GM21619 (cell line): ENCODE measurements around the gene PIH1D1.

Source experiments
- ATAC-seq: cut with Tn5 transposase; IDR thresholded peaks from one replicate; pipeline ENCODE4 v1.9.1; 2021; ENCODE audit not compliant: unreplicated experiment

The PIH1D1 gene

GRCh38 chr19:49451430-49452181, at the start of gene PIH1D1:
Gene PIH1D1, minus strand, starts transcription at chr19:49451814. Its CDS starts 240 bp downstream, at chr19:49451574.
- peak; percentile 51 for ATAC-seq

GRCh38 chr19:49499030-49499670, 47.5 kb upstream of the PIH1D1 start:
- ATAC-seq, result no peak

DNA sequence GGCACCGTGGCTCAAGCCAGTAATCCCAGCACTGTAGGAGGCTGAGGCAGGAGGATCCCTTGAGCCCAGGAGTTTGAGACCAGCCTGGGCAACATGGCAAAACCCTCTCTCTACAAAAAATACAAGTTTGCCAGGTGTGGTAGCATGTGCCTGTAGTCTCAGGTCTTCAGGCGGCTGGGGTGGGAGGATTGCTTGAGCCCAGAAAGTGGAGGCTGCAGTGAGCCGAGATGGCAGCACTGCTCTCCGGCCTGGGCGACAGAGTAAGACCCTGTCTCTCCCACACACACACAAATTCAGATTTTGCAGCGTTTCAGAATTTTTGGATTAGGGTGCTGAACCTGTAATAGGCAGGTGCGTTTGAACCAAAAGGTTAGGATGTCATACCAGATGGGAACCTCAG, 46.9 kb upstream of the PIH1D1 start:
- no peak for ATAC-seq

DNA sequence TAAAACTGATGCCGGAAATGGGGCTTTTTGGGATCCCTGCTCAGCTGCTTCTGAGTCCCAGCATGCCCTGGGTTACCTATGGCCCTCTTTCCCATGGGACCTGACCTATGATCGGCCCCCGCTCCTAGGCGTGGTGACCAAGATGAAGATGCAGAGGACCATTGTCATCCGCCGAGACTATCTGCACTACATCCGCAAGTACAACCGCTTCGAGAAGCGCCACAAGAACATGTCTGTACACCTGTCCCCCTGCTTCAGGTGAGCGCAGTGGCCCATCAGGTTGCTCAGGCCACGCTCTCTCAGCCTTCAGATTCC, 46.1 kb upstream of the PIH1D1 start:
- no peak for ATAC-seq

GRCh38 chr19:49497047-49497788, 45.6 kb upstream of the PIH1D1 start:
- no peak for ATAC-seq

GRCh38 chr19:49496574-49497008, 45.0 kb upstream of the PIH1D1 start:
- no peak for ATAC-seq

- no peak for ATAC-seq
These were observed 41.2 kb upstream of the PIH1D1 start for GRCh38 chr19:49492573-49493405.

GRCh38 chr19:49491804-49492572, 40.4 kb upstream of the PIH1D1 start:
- ATAC-seq, result no peak

- ATAC-seq, result no peak
These were observed 39.6 kb upstream of the PIH1D1 start for GRCh38 chr19:49491030-49491803.

- no peak for ATAC-seq
These were observed 38.8 kb upstream of the PIH1D1 start for GRCh38 chr19:49490287-49491029.

DNA sequence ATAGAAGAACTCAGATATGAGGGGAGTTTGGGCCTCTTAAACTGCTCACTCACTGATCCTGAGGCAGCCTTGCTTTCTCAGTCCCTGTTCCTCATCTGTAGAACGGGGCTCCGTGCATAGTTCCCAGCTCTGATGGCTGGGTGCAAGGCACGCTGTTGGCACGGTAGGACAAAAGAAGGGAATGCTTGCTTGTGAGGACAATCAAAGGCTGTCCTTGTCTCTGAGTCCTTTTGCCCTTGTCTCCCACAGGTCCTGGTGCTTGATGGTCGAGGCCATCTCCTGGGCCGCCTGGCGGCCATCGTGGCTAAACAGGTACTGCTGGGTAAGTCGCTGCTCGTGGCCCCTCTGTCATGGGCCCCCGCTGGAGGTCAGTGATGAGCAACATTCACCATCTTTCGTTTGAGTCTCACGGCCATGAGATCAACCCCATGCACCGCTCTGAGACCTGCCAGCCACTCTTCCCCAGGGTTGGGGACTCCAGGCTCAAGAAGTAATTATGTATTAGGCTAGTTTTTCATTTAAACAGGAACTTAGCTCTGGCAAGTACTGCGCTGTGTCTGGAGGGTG, 38.1 kb upstream of the PIH1D1 start:
- ATAC-seq, result no peak

- ATAC-seq, result no peak
These were observed 37.4 kb upstream of the PIH1D1 start for GRCh38 chr19:49488863-49489537.

DNA sequence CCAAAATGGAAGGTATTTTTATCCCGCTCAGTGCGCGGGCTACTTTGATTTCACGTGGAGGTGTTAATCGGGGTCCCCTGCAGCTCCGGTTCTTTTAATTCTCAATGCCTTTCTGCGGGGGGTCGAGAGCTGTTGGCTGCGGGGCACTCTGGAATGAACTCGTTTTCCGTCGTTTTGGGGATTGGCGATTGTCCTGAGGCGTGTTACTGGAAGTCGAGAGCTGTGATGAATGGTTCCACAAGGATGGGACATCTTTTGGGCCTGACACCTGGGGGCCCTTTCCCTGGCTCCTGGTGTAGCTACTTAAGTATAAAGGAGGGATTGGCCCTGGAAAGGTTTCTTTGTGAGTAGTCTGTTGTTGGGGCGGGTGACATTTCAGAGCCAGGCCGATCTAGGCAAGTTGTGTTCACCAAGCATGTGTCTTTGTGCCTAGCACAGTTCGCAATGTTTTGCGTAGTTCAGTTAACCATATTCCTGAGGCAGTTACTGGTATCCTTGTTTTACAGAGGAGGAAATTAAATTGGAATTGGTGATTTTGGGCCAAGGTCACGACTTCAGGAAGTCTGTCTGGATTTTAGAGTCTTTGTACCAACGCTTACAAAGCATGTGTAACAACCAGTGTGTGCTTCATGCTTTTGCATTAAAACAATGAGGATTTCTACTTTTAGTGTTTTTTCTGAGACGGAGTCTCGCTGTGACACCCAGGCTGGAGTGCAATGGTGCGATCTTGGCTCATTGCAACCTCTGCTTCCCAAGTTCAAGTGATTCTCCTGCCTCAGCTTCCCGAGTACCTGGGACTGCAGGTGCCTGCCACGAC, 36.6 kb upstream of the PIH1D1 start:
- no peak for ATAC-seq

- peak; percentile 84 for ATAC-seq
These were observed 35.8 kb upstream of the PIH1D1 start, which contains the start of gene RPL13A for GRCh38 chr19:49487277-49488045. Gene RPL13A, plus strand, starts transcription at chr19:49487608. Its CDS starts 22 bp downstream, at chr19:49487630.

- ATAC-seq, result no peak
These were observed 35.2 kb upstream of the PIH1D1 start for GRCh38 chr19:49486710-49487276.

- ATAC-seq, result no peak
These were observed 34.6 kb upstream of the PIH1D1 start for GRCh38 chr19:49486232-49486631.
